Upper lobe of left lung (tissue), 4 donors: Measurements from ENCODE around the gene DUSP2.

Source experiments
- POLR2A ChIP-seq, 4 donors: fragments of 450-650 bp; IDR thresholded peaks; one replicate each; pipeline ENCODE4 v1.5.1; 2016 to 2017; ENCODE audit warnings: antibody characterized with exemption in 4 of 4, mild to moderate bottlenecking in 2 of 4
- TF ChIP-seq, protein P1 (sequence below), 6 experiments: fragments of 450-650 bp in 4 of 6; fragments of 200-600 bp in 2 of 6; sonication (generic) in 2 of 6; IDR thresholded peaks; one replicate each; pipeline ENCODE4 v1.5.1; 2016 to 2019; ENCODE audit warnings: antibody characterized with exemption in 6 of 6

DNA sequence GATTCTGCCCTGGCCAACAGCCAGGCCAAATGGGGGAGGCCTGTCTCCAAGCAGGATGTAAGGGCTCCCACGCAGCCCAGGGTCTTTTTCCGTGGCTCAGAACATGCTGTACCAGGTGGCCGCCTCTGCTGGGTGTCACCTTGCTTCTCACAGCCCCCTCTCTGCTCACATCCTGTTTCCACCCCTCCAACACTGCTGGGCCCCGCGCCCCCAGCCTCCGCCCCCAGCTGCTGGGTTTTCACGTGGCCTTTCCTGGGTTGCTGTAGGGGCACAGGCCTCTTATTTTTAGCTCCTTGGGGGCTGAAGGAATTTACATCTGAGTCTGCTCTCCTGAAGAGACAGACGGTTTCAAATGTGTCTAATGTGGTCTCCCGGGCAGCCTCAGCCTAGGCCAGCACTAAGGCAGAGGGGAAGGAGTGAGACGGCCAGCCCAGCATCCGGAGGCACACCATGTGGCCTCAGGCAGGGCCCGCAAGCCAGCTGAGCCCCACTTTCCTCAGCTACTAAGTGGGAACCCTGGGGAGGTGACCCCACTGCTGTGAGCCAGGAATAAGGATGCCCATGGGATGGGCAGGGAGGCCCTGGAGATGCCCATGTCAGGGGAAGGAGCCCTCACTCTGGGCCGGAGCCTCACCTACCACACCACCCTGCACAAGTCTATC, 18.7 kb upstream of the DUSP2 start:
- TF ChIP-seq, protein P1, sequence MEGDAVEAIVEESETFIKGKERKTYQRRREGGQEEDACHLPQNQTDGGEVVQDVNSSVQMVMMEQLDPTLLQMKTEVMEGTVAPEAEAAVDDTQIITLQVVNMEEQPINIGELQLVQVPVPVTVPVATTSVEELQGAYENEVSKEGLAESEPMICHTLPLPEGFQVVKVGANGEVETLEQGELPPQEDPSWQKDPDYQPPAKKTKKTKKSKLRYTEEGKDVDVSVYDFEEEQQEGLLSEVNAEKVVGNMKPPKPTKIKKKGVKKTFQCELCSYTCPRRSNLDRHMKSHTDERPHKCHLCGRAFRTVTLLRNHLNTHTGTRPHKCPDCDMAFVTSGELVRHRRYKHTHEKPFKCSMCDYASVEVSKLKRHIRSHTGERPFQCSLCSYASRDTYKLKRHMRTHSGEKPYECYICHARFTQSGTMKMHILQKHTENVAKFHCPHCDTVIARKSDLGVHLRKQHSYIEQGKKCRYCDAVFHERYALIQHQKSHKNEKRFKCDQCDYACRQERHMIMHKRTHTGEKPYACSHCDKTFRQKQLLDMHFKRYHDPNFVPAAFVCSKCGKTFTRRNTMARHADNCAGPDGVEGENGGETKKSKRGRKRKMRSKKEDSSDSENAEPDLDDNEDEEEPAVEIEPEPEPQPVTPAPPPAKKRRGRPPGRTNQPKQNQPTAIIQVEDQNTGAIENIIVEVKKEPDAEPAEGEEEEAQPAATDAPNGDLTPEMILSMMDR (IDR thresholded peaks at IDR 0.05) = no peak
- no peak for TF ChIP-seq POLR2A (IDR thresholded peaks at IDR 0.05)
